ENCODE measurements around the gene NAA30.

GRCh38 chr14:57371013-57371412 is 19.4 kb upstream of the NAA30 start:
- TF ChIP-seq CTCF (IDR thresholded peaks at IDR 0.05) (no peak), TCF7L2 (IDR thresholded peaks at IDR 0.05; ENCODE audit: low read depth, low read length) (no peak)

Measured in Panc1 (cell line).